ENCODE results near the gene THAP7. TPM values are rescaled to one million over a fixed set of nuclear protein-coding genes. Genes with fewer than 3 reads are reported as not detected.

THAP7 gene
- total and polyA plus RNA-seq, 7 donors: 19.9 to 59.4 (median 39.2) TPM

GRCh38 chr22:20998411-20999336 lies 3.2 kb downstream of the THAP7 start:
- intact Hi-C loops (cut with DNase I): no loop called here
- DNase-seq: no peak
- H3K27me3 ChIP-seq: no peaks in the 10 kb centered on the region
- no peaks in the 10 kb centered on the region for H3K9me3 ChIP-seq
- WGBS, 2 donors: 63 to 75% methylated on average over 7 of the region's 7 CpGs
- peaks cover 11 to 65% (median 20%) of the 10 kb centered on the region in 4 donors for H3K36me3 ChIP-seq
- no peak overlapping the region for H3K4me3 ChIP-seq
- TF ChIP-seq CTCF (IDR thresholded peaks at IDR 0.05): no peak
- peak in 1 of 4 donors; percentile 4 for TF ChIP-seq POLR2AphosphoS5 (IDR thresholded peaks at IDR 0.05)
- TF ChIP-seq EP300 (IDR thresholded peaks at IDR 0.05): no peak
- TF ChIP-seq POLR2A (IDR thresholded peaks at IDR 0.05): no peak
- no peak overlapping the region for H3K27ac ChIP-seq
- peaks cover 0 to 34% (median 31%) of the 10 kb centered on the region in 4 donors for H3K4me1 ChIP-seq

GRCh38 chr22:20997536-20998257 lies 4.2 kb downstream of the THAP7 start:
- Histone ChIP-seq H3K27ac (no peak overlapping the region), H3K4me1 (peaks cover 0 to 24% (median 21%) of the 10 kb centered on the region in 4 donors), H3K27me3 (no peaks in the 10 kb centered on the region), H3K4me3 (no peak overlapping the region), H3K9me3 (no peaks in the 10 kb centered on the region), H3K36me3 (peaks cover 15 to 74% (median 27%) of the 10 kb centered on the region in 4 donors)
- TF ChIP-seq POLR2A (IDR thresholded peaks at IDR 0.05) (no peak), POLR2AphosphoS5 (IDR thresholded peaks at IDR 0.05) (no peak), EP300 (IDR thresholded peaks at IDR 0.05) (no peak), CTCF (IDR thresholded peaks at IDR 0.05) (no peak)
- intact Hi-C loops (cut with DNase I): no loop called here
- 85 to 87% methylated on average over 13 of the region's 13 CpGs for WGBS, 2 donors
- DNase-seq: no peak

GRCh38 chr22:20996598-20997535 lies 5.1 kb downstream of the THAP7 start:
- no peak for DNase-seq
- TF ChIP-seq CTCF (IDR thresholded peaks at IDR 0.05) (no peak), EP300 (IDR thresholded peaks at IDR 0.05) (no peak), POLR2A (IDR thresholded peaks at IDR 0.05) (no peak), POLR2AphosphoS5 (IDR thresholded peaks at IDR 0.05) (no peak)
- WGBS, 2 donors: 91 to 93% methylated on average over 27 of the region's 27 CpGs
- Histone ChIP-seq H3K36me3 (peaks cover 24 to 83% (median 35%) of the 10 kb centered on the region in 4 donors), H3K9me3 (no peaks in the 10 kb centered on the region), H3K27ac (no peak overlapping the region), H3K4me3 (no peak overlapping the region), H3K27me3 (no peaks in the 10 kb centered on the region), H3K4me1 (peaks cover 0 to 24% (median 20%) of the 10 kb centered on the region in 4 donors)
- intact Hi-C loops (cut with DNase I): no loop called here

- intact Hi-C loops (cut with DNase I): no loop called here
- TF ChIP-seq CTCF (IDR thresholded peaks at IDR 0.05) (no peak), POLR2A (IDR thresholded peaks at IDR 0.05) (no peak), EP300 (IDR thresholded peaks at IDR 0.05) (no peak), POLR2AphosphoS5 (IDR thresholded peaks at IDR 0.05) (no peak)
- Histone ChIP-seq H3K36me3 (peaks cover 30 to 91% (median 40%) of the 10 kb centered on the region in 4 donors), H3K4me1 (peaks cover 0 to 19% (median 17%) of the 10 kb centered on the region in 4 donors), H3K9me3 (no peaks in the 10 kb centered on the region), H3K27me3 (no peaks in the 10 kb centered on the region), H3K27ac (no peak overlapping the region), H3K4me3 (no peak overlapping the region)
- no peak for DNase-seq
- 95% methylated on average over 10 of the region's 10 CpGs for WGBS, 2 donors
Measured at GRCh38 chr22:20996031-20996410, 5.9 kb downstream of the THAP7 start.
